GM12874 (cell line): ENCODE data around the gene HORMAD2.

Experiments used
- CTCF ChIP-seq: IDR thresholded peaks from 2 replicates; pipeline ENCODE4 v1.5.1; 2011; ENCODE audit warnings: low read depth, mild to moderate bottlenecking, control low read depth, low read length, moderate library complexity; ENCODE audit not compliant: insufficient read depth

Gene HORMAD2

GRCh38 chr22:30195245-30196140 lies 115.2 kb downstream of the HORMAD2 start:
- TF ChIP-seq CTCF: no peak

GRCh38 chr22:30196141-30196879 lies 116.0 kb downstream of the HORMAD2 start:
- no peak for TF ChIP-seq CTCF

GRCh38 chr22:30196880-30197336 lies 116.6 kb downstream of the HORMAD2 start:
- TF ChIP-seq CTCF: no peak

- TF ChIP-seq CTCF: no peak
These were observed 117.1 kb downstream of the HORMAD2 start for GRCh38 chr22:30197389-30197788.

- no peak for TF ChIP-seq CTCF
These were observed 118.0 kb downstream of the HORMAD2 start for GRCh38 chr22:30198152-30198825.

- no peak for TF ChIP-seq CTCF
These were observed 118.7 kb downstream of the HORMAD2 start for GRCh38 chr22:30198921-30199320.

GRCh38 chr22:30201945-30202344 lies 121.7 kb downstream of the HORMAD2 start:
- TF ChIP-seq CTCF: no peak
